WTC11 (cell line): ENCODE results near the gene EIF3K. TPM values are rescaled to one million over a fixed set of nuclear protein-coding genes. Genes with fewer than 3 reads are reported as not detected.

Experiments
- ATAC-seq: fragments of 200-7000 bp; cut with Tn5 transposase; 2 replicates; pipeline ENCODE4 v1.10.0; 2021; ENCODE audit warnings: mild to moderate bottlenecking, moderate library complexity
- CTCF ChIA-PET: fragments of 300-600 bp; sonication (Branson Sonifier 250); formaldehyde crosslinking; loops from one replicate; lab custom pipeline; 2021; ENCODE audit warnings: antibody characterized with exemption; lab: Charles Lee
- POLR2A ChIA-PET: fragments of 350-600 bp; sonication (Branson Sonifier 250); formaldehyde crosslinking; loops from one replicate; lab custom pipeline; 2021; ENCODE audit warnings: antibody characterized with exemption; lab: Charles Lee
- DNase-seq: peaks from one replicate; pipeline ENCODE4 v3.0.0; 2021; ENCODE audit warnings: low spot score
- H3K27ac Mint-ChIP-seq: 2 replicates; pipeline ENCODE4 v1.8.0; 2021; ENCODE audit warnings: mixed read lengths
- H3K27me3 Mint-ChIP-seq: 2 replicates; pipeline ENCODE4 v1.8.0; 2021; ENCODE audit warnings: low read depth, mild to moderate bottlenecking, moderate library complexity, mixed read lengths
- H3K36me3 Mint-ChIP-seq: 2 replicates; pipeline ENCODE4 v1.8.0; 2021; ENCODE audit warnings: mixed read lengths
- H3K4me1 Mint-ChIP-seq: 2 replicates; pipeline ENCODE4 v1.8.0; 2022; ENCODE audit warnings: mixed read lengths
- H3K4me3 Mint-ChIP-seq: 2 replicates; pipeline ENCODE4 v1.8.0; 2021; ENCODE audit warnings: mild to moderate bottlenecking, moderate library complexity, mixed read lengths
- H3K9me3 Mint-ChIP-seq: 2 replicates; pipeline ENCODE4 v1.8.0; 2021; ENCODE audit warnings: mixed read lengths
- AR ChIP-seq: fragments of 250-450 bp; sonication (Bioruptor Pico); IDR thresholded peaks from 2 replicates; pipeline ENCODE4 v1.9.0; 2021; ENCODE audit warnings: mild to moderate bottlenecking
- CDX4 ChIP-seq: fragments of 250-450 bp; sonication (Bioruptor Pico); IDR thresholded peaks from 2 replicates; pipeline ENCODE4 v1.9.0; 2021; ENCODE audit warnings: moderate library complexity, mild to moderate bottlenecking, inconsistent platforms, borderline replicate concordance
- CTCF ChIP-seq: fragments of 200-600 bp; IDR thresholded peaks from 2 replicates; pipeline ENCODE4 v1.8.0; 2022; ENCODE audit warnings: antibody characterized with exemption
- ESRRA ChIP-seq: sonication (generic); formaldehyde crosslinking; IDR thresholded peaks from 2 replicates; pipeline ENCODE4 v1.8.1; 2022; ENCODE audit warnings: mild to moderate bottlenecking, missing genetic modification reagents, borderline replicate concordance
- FOXK1 ChIP-seq: sonication (generic); formaldehyde crosslinking; IDR thresholded peaks from 2 replicates; pipeline ENCODE4 v1.8.0; 2022; ENCODE audit warnings: mild to moderate bottlenecking, moderate library complexity, missing genetic modification reagents
- FOXP4 ChIP-seq: sonication (generic); formaldehyde crosslinking; IDR thresholded peaks from 2 replicates; pipeline ENCODE4 v1.8.0; 2022; ENCODE audit warnings: mild to moderate bottlenecking, missing genetic modification reagents
- HMGXB4 ChIP-seq: sonication (generic); formaldehyde crosslinking; IDR thresholded peaks from 2 replicates; pipeline ENCODE4 v1.8.1; 2023; ENCODE audit warnings: mild to moderate bottlenecking, moderate library complexity, missing genetic modification reagents
- MAX ChIP-seq: sonication (generic); formaldehyde crosslinking; IDR thresholded peaks from 2 replicates; pipeline ENCODE4 v1.8.0; 2022; ENCODE audit warnings: mild to moderate bottlenecking, missing genetic modification reagents
- MLX ChIP-seq: sonication (generic); formaldehyde crosslinking; IDR thresholded peaks from 2 replicates; pipeline ENCODE4 v1.8.1; 2023; ENCODE audit warnings: mild to moderate bottlenecking, missing genetic modification reagents, moderate library complexity
- NFATC4 ChIP-seq: fragments of 250-450 bp; sonication (Bioruptor Pico); IDR thresholded peaks from 2 replicates; pipeline ENCODE4 v1.9.0; 2021; ENCODE audit warnings: mild to moderate bottlenecking
- NR1H2 ChIP-seq: sonication (generic); formaldehyde crosslinking; IDR thresholded peaks from 2 replicates; pipeline ENCODE4 v1.9.0; 2021; ENCODE audit warnings: mild to moderate bottlenecking, moderate library complexity, missing genetic modification reagents
- RELA ChIP-seq: sonication (generic); formaldehyde crosslinking; IDR thresholded peaks from 2 replicates; pipeline ENCODE4 v1.8.1; 2022; ENCODE audit warnings: missing genetic modification reagents, mild to moderate bottlenecking, borderline replicate concordance
- USF2 ChIP-seq: sonication (generic); formaldehyde crosslinking; IDR thresholded peaks from 2 replicates; pipeline ENCODE4 v1.8.1; 2023; ENCODE audit warnings: mild to moderate bottlenecking, missing genetic modification reagents, moderate library complexity
- ZBTB43 ChIP-seq: sonication (generic); formaldehyde crosslinking; IDR thresholded peaks from 2 replicates; pipeline ENCODE4 v1.8.1; 2023; ENCODE audit warnings: mild to moderate bottlenecking, missing genetic modification reagents
- ZNF121 ChIP-seq: sonication (generic); formaldehyde crosslinking; IDR thresholded peaks from 2 replicates; pipeline ENCODE4 v1.8.0; 2023; ENCODE audit warnings: missing genetic modification reagents
- ZNF219 ChIP-seq: sonication (generic); formaldehyde crosslinking; IDR thresholded peaks from 2 replicates; pipeline ENCODE4 v1.8.0; 2023; ENCODE audit warnings: missing genetic modification reagents, mild to moderate bottlenecking, borderline replicate concordance
- ZNF232 ChIP-seq: sonication (generic); formaldehyde crosslinking; IDR thresholded peaks from 2 replicates; pipeline ENCODE4 v1.8.0; 2022; ENCODE audit warnings: mild to moderate bottlenecking, missing genetic modification reagents
- ZNF416 ChIP-seq: fragments of 250-450 bp; sonication (Bioruptor Pico); IDR thresholded peaks from 2 replicates; pipeline ENCODE4 v1.9.0; 2021; ENCODE audit warnings: mild to moderate bottlenecking, inconsistent platforms
- total RNA-seq: library from RNA; stranded (reverse); gene quantifications from 3 replicates; pipeline ENCODE4 v1.2.3, GENCODE V29; 2021

The EIF3K gene
- total RNA-seq, 1 experiment from 2014 or later, result 416 TPM

- TF ChIP-seq AR (CRISPR knock-in tag) (no peak), RELA (no peak), ZNF121 (CRISPR knock-in tag) (no peak)
- TF ChIP-seq, all 79 proteins: peak for 0
Observed at GRCh38 chr19:38642176-38642575, 23.2 kb downstream of the EIF3K start (continued).

- H3K27me3 Mint-ChIP-seq, result no peaks in the 10 kb centered on the region
- H3K4me3 Mint-ChIP-seq, result no peak overlapping the region
- 0 out of 2 replicates have a peak overlapping the region, but pooled peaks have one; percentile 90 for H3K27ac Mint-ChIP-seq
- POLR2A ChIA-PET, result no interaction called here
- peaks cover 33% of the 10 kb centered on the region for H3K4me1 Mint-ChIP-seq
- CTCF ChIA-PET, result interaction anchor here (0.8 to 7.0 kb wide), 4 partner anchors 9 to 408 kb away, joined by 3 to 101 read pairs (median 4); no protein-coding TSS in a partner anchor
- DNase-seq (no peak), ATAC-seq (no peak)
- peak; percentile 58; the same call in 1 of the 2 replicates for TF ChIP-seq ZNF121 (CRISPR knock-in tag)
- TF ChIP-seq CDX4 (CRISPR knock-in tag), result no peak
- no peak for TF ChIP-seq ZNF232 (CRISPR knock-in tag)
- TF ChIP-seq, all 79 proteins: peak for 1
- H3K9me3 Mint-ChIP-seq, result no peaks in the 10 kb centered on the region
- no peaks in the 10 kb centered on the region for H3K36me3 Mint-ChIP-seq
Observed at GRCh38 chr19:38644719-38645118, 25.7 kb downstream of the EIF3K start.

GRCh38 chr19:38647368-38647965 lies 28.5 kb downstream of the EIF3K start, which contains the start of gene ACTN4:
ACTN4 (plus strand) TSS chr19:38647649; CDS start chr19:38647746, 97 bp downstream.
- Mint-ChIP-seq H3K27me3 (no peaks in the 10 kb centered on the region), H3K36me3 (no peaks in the 10 kb centered on the region), H3K27ac (peak within 1 kb of the TSS; percentile 93), H3K4me3 (peak within 1 kb of the TSS; percentile 94), H3K4me1 (peaks cover 52% of the 10 kb centered on the region), H3K9me3 (no peaks in the 10 kb centered on the region)
- ChIA-PET CTCF (interaction anchor here (0.5 to 7.0 kb wide), 18 partner anchors 12 to 461 kb away, joined by 3 to 101 read pairs (median 4); partner anchors contain the start of genes EIF3K, FAM98C, GGN and MRPS12), POLR2A (interaction anchor here (0.6 to 4.6 kb wide), 19 partner anchors 11 to 744 kb away, joined by 3 to 44 read pairs (median 4); partner anchors contain the start of genes EIF3K, GGN, MED29 and PAF1)
- ATAC-seq (peak; percentile 83), DNase-seq (peak; percentile 100)
- TF ChIP-seq MAX (CRISPR knock-in tag), result peak; percentile 41; the same call in 1 of the 2 replicates
- TF ChIP-seq USF2 (CRISPR knock-in tag), result peak; percentile 30; the same call in 1 of the 2 replicates
- no peak for TF ChIP-seq NR1H2 (CRISPR knock-in tag)
- no peak for TF ChIP-seq CTCF
- TF ChIP-seq HMGXB4 (CRISPR knock-in tag), result 0 out of 2 replicates have a peak, but pooled peaks have one; percentile 47
- TF ChIP-seq ZNF232 (CRISPR knock-in tag), result no peak
- TF ChIP-seq MLX (CRISPR knock-in tag), result no peak
- TF ChIP-seq ZBTB43 (CRISPR knock-in tag), result no peak
- peak; percentile 94 for TF ChIP-seq FOXP4 (CRISPR knock-in tag)
- TF ChIP-seq ZNF416 (CRISPR knock-in tag), result peak; percentile 96
- TF ChIP-seq FOXK1 (CRISPR knock-in tag), result peak; percentile 35; the same call in 1 of the 2 replicates
- peak; percentile 87 for TF ChIP-seq NFATC4 (CRISPR knock-in tag)
- TF ChIP-seq ZNF219 (CRISPR knock-in tag), result no peak
- TF ChIP-seq ESRRA (CRISPR knock-in tag), result peak; percentile 38; the same call in 1 of the 2 replicates
